Stimulated activated CD4-positive, alpha-beta T cell treated with anti-CD3 and anti-CD28 coated beads, Interleukin-4, amount 100 ng/mL, for 24 hours (primary cell): ENCODE results near the gene CDH9.
"Not testable (repeated sequence)": the region's sequence is repeated elsewhere in the genome, so short reads cannot be mapped to it uniquely, and the experiment has no call there.

Experiments
- DNase-seq: peaks from one replicate; pipeline ENCODE4 v3.0.0-alpha.2; 2020

Gene CDH9

GRCh38 chr5:26942481-26942880 is 95.9 kb downstream of the CDH9 start:
- no peak for DNase-seq

- no peak for DNase-seq
These were observed 97.4 kb downstream of the CDH9 start for GRCh38 chr5:26940994-26941393.

GRCh38 chr5:26932238-26932637 is 106.1 kb downstream of the CDH9 start:
- DNase-seq: no peak

GRCh38 chr5:26921439-26921838 is 116.9 kb downstream of the CDH9 start:
- DNase-seq: no peak

- DNase-seq: no peak
These were observed 134.9 kb downstream of the CDH9 start for GRCh38 chr5:26903469-26903868.

- DNase-seq: no peak
These were observed 143.6 kb downstream of the CDH9 start for GRCh38 chr5:26894719-26895263.

- DNase-seq: no peak
These were observed 145.3 kb downstream of the CDH9 start for GRCh38 chr5:26893078-26893477.

GRCh38 chr5:26889815-26890214 is 148.6 kb downstream of the CDH9 start:
- DNase-seq: no peak

- no peak for DNase-seq
These were observed 153.9 kb downstream of the CDH9 start for GRCh38 chr5:26884481-26884880.

GRCh38 chr5:26883375-26883774 is 155.0 kb downstream of the CDH9 start:
- DNase-seq: no peak

GRCh38 chr5:26881901-26882300 is 156.5 kb downstream of the CDH9 start:
- no peak for DNase-seq

- DNase-seq: no peak
These were observed 161.2 kb downstream of the CDH9 start for GRCh38 chr5:26877154-26877553.

GRCh38 chr5:26872337-26872736 is 166.0 kb downstream of the CDH9 start:
- DNase-seq: no peak

- DNase-seq: no peak
These were observed 168.6 kb downstream of the CDH9 start for GRCh38 chr5:26869781-26870180.

GRCh38 chr5:26868504-26868903 is 169.9 kb downstream of the CDH9 start:
- no peak for DNase-seq

GRCh38 chr5:26864061-26864460 is 174.3 kb downstream of the CDH9 start:
- DNase-seq: no peak

GRCh38 chr5:26856238-26856637 is 182.1 kb downstream of the CDH9 start:
- DNase-seq: no peak

GRCh38 chr5:26852450-26852849 is 185.9 kb downstream of the CDH9 start:
- DNase-seq: not testable (repeated sequence)

GRCh38 chr5:26847041-26847736 is 191.2 kb downstream of the CDH9 start:
- DNase-seq: no peak

- no peak for DNase-seq
These were observed 194.7 kb downstream of the CDH9 start for GRCh38 chr5:26843677-26844076.

GRCh38 chr5:26833596-26833995 is 204.8 kb downstream of the CDH9 start:
- DNase-seq: no peak
